Kidney (tissue), 14 donors: ENCODE measurements around the gene RSRC1. TPM values are rescaled to one million over a fixed set of nuclear protein-coding genes. Genes with fewer than 3 reads are reported as not detected.

Experiments
- DNase-seq, 5 donors: peaks; one replicate each; pipeline ENCODE4 v3.0.0-alpha.2; 2013 to 2020
- FAIRE-seq: peaks from 2 replicates; lab custom pipeline; 2012; peaks lifted over from hg19 to GRCh38; lab: Jason Lieb, UNC
- H3K27ac ChIP-seq, 2 donors: one replicate each; pipeline ENCODE4 v1.7.0; 2013; ENCODE audit warnings: low read depth in 2 of 2, low read length in 2 of 2, inconsistent platforms in 1 of 2
- H3K27me3 ChIP-seq: one replicate; pipeline ENCODE4 v1.7.1; 2013; ENCODE audit warnings: low read length, inconsistent platforms; ENCODE audit not compliant: control insufficient read depth, insufficient read depth
- H3K36me3 ChIP-seq, 3 donors: one replicate each; pipeline versions ENCODE4 v1.7.0 to v1.7.1; 2013; ENCODE audit warnings: low read length in 3 of 3, control low read depth in 1 of 3, inconsistent platforms in 1 of 3; ENCODE audit not compliant: insufficient read depth in 3 of 3, control insufficient read depth in 2 of 3
- H3K4me1 ChIP-seq, 3 donors: one replicate each; pipeline versions ENCODE4 v1.7.0 to v1.7.1; 2013; ENCODE audit warnings: low read length in 3 of 3, inconsistent platforms in 1 of 3, low read depth in 1 of 3; ENCODE audit not compliant: control insufficient read depth in 2 of 3, insufficient read depth in 2 of 3
- H3K4me3 ChIP-seq, 3 donors: one replicate each; pipeline versions ENCODE4 v1.7.0 to v1.8.1; 2013; ENCODE audit warnings: low read length in 3 of 3, control low read depth in 1 of 3, inconsistent platforms in 1 of 3
- H3K9ac ChIP-seq, 3 donors: one replicate each; pipeline versions ENCODE4 v1.7.0 to v1.7.1; 2013; ENCODE audit warnings: low read length in 3 of 3, control low read depth in 1 of 3, inconsistent platforms in 1 of 3
- H3K9me3 ChIP-seq, 3 donors: one replicate each; pipeline versions ENCODE4 v1.7.0 to v1.7.1; 2013; ENCODE audit warnings: low read length in 3 of 3, control low read depth in 1 of 3, inconsistent platforms in 1 of 3; ENCODE audit not compliant: control insufficient read depth in 2 of 3, insufficient read depth in 1 of 3
- intact Hi-C: fragments of 100-400 bp; cut with DNase I; formaldehyde crosslinking; loops from one replicate; pipeline ENCODE4 v1.11.1; 2022
- polyA plus RNA-seq: library from polyadenylated mRNA; stranded (reverse); fragments of 350-450 nt; fragmentation: Illumina TruSeq; extraction: RNeasy Lipid Tissue Mini Kit (QIAGEN cat#74804); gene quantifications from one replicate; pipeline ENCODE4 v1.2.3, GENCODE V29; 2014; ENCODE audit warnings: low read depth, low replicate concordance; ENCODE audit not compliant: insufficient read depth
- total RNA-seq: library from RNA; stranded (reverse); fragmentation: NEBNext Ultra II Directional; extraction: Animal tissue kit (Norgen Biotek cat#: 25700); gene quantifications from one replicate; pipeline ENCODE4 v1.2.1, GENCODE V29; 2021
- TF ChIP-seq, protein P1 (sequence below): IDR thresholded peaks from 3 replicates; pipeline ENCODE4 v1.5.1; 2012; ENCODE audit warnings: mild to moderate bottlenecking, moderate library complexity, borderline replicate concordance; ENCODE audit not compliant: insufficient read depth; ENCODE audit errors: extremely low read depth
- donor health status: control.
- donor health status: control.
- donor health status: control.
- donor health status: control.
- donor health status: control.
- donor health status: DM: yes; HTN: yes; CAD: no.
- donor health status: Normal renal cell carcinoma (clear cell type).

RSRC1 gene
- total and polyA plus RNA-seq, 2 donors from 2014 or later = 14.3 to 33.8 TPM

DNA sequence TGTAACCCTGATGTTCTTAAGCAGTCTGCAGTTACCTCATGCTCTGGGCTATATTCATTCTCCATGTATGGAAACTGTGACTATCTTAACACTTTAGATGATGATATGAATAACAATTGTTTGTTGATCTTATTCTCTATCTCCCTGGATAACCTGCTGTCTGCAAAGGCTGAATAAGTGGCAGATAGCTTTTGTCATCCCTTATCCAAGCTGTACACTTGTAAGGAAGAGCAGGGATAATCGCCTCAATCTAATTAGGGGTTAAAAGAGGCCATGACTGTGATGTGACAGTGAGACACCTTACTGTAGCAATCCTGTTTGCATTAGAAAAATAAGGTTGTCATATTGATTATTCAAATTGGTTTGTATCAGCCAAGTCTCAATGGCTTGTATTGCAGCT lies 123.9 kb downstream of the RSRC1 start:
- Histone ChIP-seq H3K27ac (no peak overlapping the region), H3K27me3 (no peaks in the 10 kb centered on the region), H3K36me3 (no peaks in the 10 kb centered on the region), H3K4me3 (no peak overlapping the region), H3K9me3 (no peaks in the 10 kb centered on the region), H3K4me1 (no peaks in the 10 kb centered on the region), H3K9ac (no peak overlapping the region)
- intact Hi-C loops = no loop called here
- FAIRE-seq (no peak), DNase-seq (no peak)
- TF ChIP-seq, protein P1, sequence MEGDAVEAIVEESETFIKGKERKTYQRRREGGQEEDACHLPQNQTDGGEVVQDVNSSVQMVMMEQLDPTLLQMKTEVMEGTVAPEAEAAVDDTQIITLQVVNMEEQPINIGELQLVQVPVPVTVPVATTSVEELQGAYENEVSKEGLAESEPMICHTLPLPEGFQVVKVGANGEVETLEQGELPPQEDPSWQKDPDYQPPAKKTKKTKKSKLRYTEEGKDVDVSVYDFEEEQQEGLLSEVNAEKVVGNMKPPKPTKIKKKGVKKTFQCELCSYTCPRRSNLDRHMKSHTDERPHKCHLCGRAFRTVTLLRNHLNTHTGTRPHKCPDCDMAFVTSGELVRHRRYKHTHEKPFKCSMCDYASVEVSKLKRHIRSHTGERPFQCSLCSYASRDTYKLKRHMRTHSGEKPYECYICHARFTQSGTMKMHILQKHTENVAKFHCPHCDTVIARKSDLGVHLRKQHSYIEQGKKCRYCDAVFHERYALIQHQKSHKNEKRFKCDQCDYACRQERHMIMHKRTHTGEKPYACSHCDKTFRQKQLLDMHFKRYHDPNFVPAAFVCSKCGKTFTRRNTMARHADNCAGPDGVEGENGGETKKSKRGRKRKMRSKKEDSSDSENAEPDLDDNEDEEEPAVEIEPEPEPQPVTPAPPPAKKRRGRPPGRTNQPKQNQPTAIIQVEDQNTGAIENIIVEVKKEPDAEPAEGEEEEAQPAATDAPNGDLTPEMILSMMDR = no peak

GRCh38 chr3:158244274-158244673 lies 134.4 kb downstream of the RSRC1 start:
- no peak for FAIRE-seq
- intact Hi-C loops = no loop called here

GRCh38 chr3:158247288-158247687 lies 137.4 kb downstream of the RSRC1 start:
- H3K9ac ChIP-seq = no peak overlapping the region
- H3K4me1 ChIP-seq = no peaks in the 10 kb centered on the region
- intact Hi-C loops = no loop called here
- no peaks in the 10 kb centered on the region for H3K27me3 ChIP-seq
- H3K4me3 ChIP-seq = no peak overlapping the region
- TF ChIP-seq, protein P1 = no peak
- no peaks in the 10 kb centered on the region for H3K36me3 ChIP-seq
- H3K27ac ChIP-seq = no peak overlapping the region
- H3K9me3 ChIP-seq = peaks cover 0 to 6% (median 2%) of the 10 kb centered on the region in 3 donors
- FAIRE-seq (no peak), DNase-seq (no peak)

More at GRCh38 chr3:158244274-158244673, 134.4 kb downstream of the RSRC1 start:
- no peak overlapping the region for H3K27ac ChIP-seq
- no peak overlapping the region for H3K9ac ChIP-seq
- no peaks in the 10 kb centered on the region for H3K4me1 ChIP-seq
- H3K9me3 ChIP-seq = peaks cover 2 to 6% (median 2%) of the 10 kb centered on the region in 3 donors
- no peaks in the 10 kb centered on the region for H3K36me3 ChIP-seq
- H3K4me3 ChIP-seq = no peak overlapping the region
- TF ChIP-seq, protein P1 = no peak
- no peaks in the 10 kb centered on the region for H3K27me3 ChIP-seq
- no peak for DNase-seq

GRCh38 chr3:158248261-158248660 lies 138.4 kb downstream of the RSRC1 start:
- intact Hi-C loops = no loop called here
- no peak overlapping the region for H3K27ac ChIP-seq
- TF ChIP-seq, protein P1 = no peak
- FAIRE-seq (no peak), DNase-seq (no peak)
- H3K9ac ChIP-seq = no peak overlapping the region
- H3K27me3 ChIP-seq = no peaks in the 10 kb centered on the region
- H3K36me3 ChIP-seq = no peaks in the 10 kb centered on the region
- no peak overlapping the region for H3K4me3 ChIP-seq
- H3K4me1 ChIP-seq = no peaks in the 10 kb centered on the region
- H3K9me3 ChIP-seq = peaks cover 0 to 6% (median 2%) of the 10 kb centered on the region in 3 donors
